Progenitor cell of endocrine pancreas (in vitro differentiated cells): ENCODE results near the gene LOX. TPM values are rescaled to one million over a fixed set of nuclear protein-coding genes. Genes with fewer than 3 reads are reported as not detected.

ENCODE experiments used
- DNase-seq: peaks from one replicate; pipeline ENCODE4 v3.0.0; 2021; ENCODE audit warnings: low spot score; ENCODE audit not compliant: unreplicated experiment
- H3K27ac Mint-ChIP-seq: 2 replicates; pipeline ENCODE4 v1.8.0; 2021; ENCODE audit warnings: mild to moderate bottlenecking, moderate library complexity, mixed read lengths
- H3K27me3 Mint-ChIP-seq: 2 replicates; pipeline ENCODE4 v1.8.0; 2021; ENCODE audit warnings: mixed read lengths
- H3K36me3 Mint-ChIP-seq: 2 replicates; pipeline ENCODE4 v1.8.0; 2022; ENCODE audit warnings: mixed read lengths; ENCODE audit not compliant: insufficient read depth
- H3K4me1 Mint-ChIP-seq: 2 replicates; pipeline ENCODE4 v1.8.0; 2021; ENCODE audit warnings: low read depth, mixed read lengths
- H3K4me3 Mint-ChIP-seq: 2 replicates; pipeline ENCODE4 v1.8.0; 2021; ENCODE audit warnings: low read depth, mild to moderate bottlenecking, moderate library complexity, mixed read lengths
- H3K9me3 Mint-ChIP-seq: 2 replicates; pipeline ENCODE4 v1.8.0; 2021; ENCODE audit warnings: low read depth, mixed read lengths
- total RNA-seq: library from RNA; stranded (reverse); gene quantifications from 2 replicates; pipeline ENCODE4 v1.2.1, GENCODE V29; 2021
- TF ChIP-seq, protein P1 (sequence below): fragments of 200-600 bp; sonication (generic); IDR thresholded peaks from one replicate; pipeline ENCODE4 v1.5.0; 2021; ENCODE audit warnings: antibody characterized with exemption, mild to moderate bottlenecking; ENCODE audit not compliant: unreplicated experiment

Gene LOX
- total RNA-seq, 1 donor from 2014 or later: 0.19 TPM

GRCh38 chr5:122019919-122020590, 58.0 kb downstream of the LOX start:
- Mint-ChIP-seq H3K27me3 (no peaks in the 10 kb centered on the region), H3K27ac (no peak overlapping the region)

DNA sequence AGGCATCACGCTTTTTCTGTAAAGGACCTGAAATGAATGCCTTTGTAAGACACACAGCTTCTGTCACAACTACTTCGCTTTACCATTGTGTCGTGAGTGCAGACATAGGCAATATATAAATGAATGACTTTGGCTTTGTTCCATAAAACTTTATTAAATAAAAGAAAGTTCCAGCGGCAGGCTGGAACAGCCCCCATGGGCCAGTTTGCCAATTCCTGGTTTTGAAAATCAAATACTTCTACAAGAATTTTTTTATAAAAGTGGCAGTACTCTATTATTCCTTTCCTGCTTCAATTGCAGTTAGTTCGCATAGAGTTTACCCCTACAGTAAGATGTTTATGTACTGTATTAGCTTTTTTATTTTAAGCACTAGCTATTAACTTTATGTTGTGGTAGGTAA, 62.6 kb downstream of the LOX start:
- Mint-ChIP-seq H3K27ac (no peak overlapping the region), H3K4me1 (no peaks in the 10 kb centered on the region), H3K4me3 (no peak overlapping the region), H3K36me3 (peaks cover 3% of the 10 kb centered on the region), H3K9me3 (no peaks in the 10 kb centered on the region), H3K27me3 (no peaks in the 10 kb centered on the region)
- DNase-seq: no peak
- TF ChIP-seq, protein P1, sequence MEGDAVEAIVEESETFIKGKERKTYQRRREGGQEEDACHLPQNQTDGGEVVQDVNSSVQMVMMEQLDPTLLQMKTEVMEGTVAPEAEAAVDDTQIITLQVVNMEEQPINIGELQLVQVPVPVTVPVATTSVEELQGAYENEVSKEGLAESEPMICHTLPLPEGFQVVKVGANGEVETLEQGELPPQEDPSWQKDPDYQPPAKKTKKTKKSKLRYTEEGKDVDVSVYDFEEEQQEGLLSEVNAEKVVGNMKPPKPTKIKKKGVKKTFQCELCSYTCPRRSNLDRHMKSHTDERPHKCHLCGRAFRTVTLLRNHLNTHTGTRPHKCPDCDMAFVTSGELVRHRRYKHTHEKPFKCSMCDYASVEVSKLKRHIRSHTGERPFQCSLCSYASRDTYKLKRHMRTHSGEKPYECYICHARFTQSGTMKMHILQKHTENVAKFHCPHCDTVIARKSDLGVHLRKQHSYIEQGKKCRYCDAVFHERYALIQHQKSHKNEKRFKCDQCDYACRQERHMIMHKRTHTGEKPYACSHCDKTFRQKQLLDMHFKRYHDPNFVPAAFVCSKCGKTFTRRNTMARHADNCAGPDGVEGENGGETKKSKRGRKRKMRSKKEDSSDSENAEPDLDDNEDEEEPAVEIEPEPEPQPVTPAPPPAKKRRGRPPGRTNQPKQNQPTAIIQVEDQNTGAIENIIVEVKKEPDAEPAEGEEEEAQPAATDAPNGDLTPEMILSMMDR: no peak

More at GRCh38 chr5:122019919-122020590, 58.0 kb downstream of the LOX start:
- TF ChIP-seq, protein P1: no peak
- Mint-ChIP-seq H3K9me3 (no peaks in the 10 kb centered on the region), H3K4me3 (no peak overlapping the region), H3K4me1 (no peaks in the 10 kb centered on the region), H3K36me3 (peaks cover 14% of the 10 kb centered on the region)
- DNase-seq: no peak

GRCh38 chr5:122014236-122014935, 63.7 kb downstream of the LOX start:
- Mint-ChIP-seq H3K27ac (no peak overlapping the region), H3K4me1 (no peaks in the 10 kb centered on the region)

More at GRCh38 chr5:122014236-122014935, 63.7 kb downstream of the LOX start:
- no peak overlapping the region for H3K4me3 Mint-ChIP-seq
- no peaks in the 10 kb centered on the region for H3K36me3 Mint-ChIP-seq
- no peaks in the 10 kb centered on the region for H3K27me3 Mint-ChIP-seq
- no peak for DNase-seq
- H3K9me3 Mint-ChIP-seq: no peaks in the 10 kb centered on the region
- TF ChIP-seq, protein P1: no peak

Other genes starting within 250 kb of the LOX start
- gene FTMT, start 226.4 kb downstream of the LOX start, total RNA-seq: not detected in 2 replicates
- gene SRFBP1, start 116.3 kb downstream of the LOX start, total RNA-seq: 13.6 and 14.4 TPM in 2 replicates
- 0.29 and 0.43 TPM in 2 replicates for gene ZNF474, start 51.3 kb upstream of the LOX start, total RNA-seq
- gene SNCAIP, start 234.0 kb upstream of the LOX start, total RNA-seq: 13.7 and 16.8 TPM in 2 replicates